Right forelimb (tissue), 1 donor: ENCODE measurements around the gene CANT1.

Source experiments
- DNase-seq: peaks from one replicate; pipeline ENCODE4 v3.0.0-alpha.2; 2018

The CANT1 gene

DNA sequence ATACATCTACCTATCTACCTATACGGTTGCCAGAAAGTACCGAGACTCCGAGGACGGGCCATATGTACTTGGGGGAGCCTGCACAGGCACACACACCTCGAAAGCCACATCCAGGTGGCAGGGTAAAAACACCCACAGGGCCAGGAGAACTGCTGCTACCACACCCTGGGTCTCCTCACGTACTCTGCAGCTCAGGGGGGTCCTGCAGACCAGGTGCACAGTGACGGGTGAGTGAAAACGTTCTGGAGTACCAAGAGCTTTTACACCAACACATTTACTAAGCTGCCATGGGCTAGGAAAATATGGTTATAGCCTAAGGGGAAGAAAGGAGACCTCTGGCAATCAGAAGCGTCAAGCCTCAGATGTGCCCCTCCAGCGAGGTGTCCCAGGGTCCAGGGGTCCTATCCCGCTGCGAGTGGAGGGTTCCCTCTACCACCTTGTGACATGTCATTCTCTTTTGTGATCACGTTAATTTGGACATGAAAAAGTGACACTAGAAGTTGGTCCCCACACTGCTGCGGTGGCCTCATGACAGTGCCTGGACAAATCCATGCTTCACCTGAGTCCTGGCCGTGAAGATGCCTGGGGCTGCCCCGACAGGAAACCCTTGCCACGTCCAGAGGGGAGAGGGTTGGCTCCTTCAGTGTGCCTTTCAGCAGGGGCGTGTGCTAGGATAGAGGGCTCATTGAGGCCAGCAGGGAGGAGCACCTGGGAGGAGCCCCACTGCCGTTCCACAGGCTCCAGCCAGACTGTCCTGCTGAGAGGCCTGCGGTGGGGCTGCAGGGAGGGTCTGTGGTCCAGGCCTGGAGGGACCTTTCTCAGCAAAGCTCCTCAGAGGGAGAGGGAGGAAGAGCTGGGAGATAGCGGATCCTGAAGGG, 1.8 kb downstream of the CANT1 start:
- peak; percentile 35 for DNase-seq

DNA sequence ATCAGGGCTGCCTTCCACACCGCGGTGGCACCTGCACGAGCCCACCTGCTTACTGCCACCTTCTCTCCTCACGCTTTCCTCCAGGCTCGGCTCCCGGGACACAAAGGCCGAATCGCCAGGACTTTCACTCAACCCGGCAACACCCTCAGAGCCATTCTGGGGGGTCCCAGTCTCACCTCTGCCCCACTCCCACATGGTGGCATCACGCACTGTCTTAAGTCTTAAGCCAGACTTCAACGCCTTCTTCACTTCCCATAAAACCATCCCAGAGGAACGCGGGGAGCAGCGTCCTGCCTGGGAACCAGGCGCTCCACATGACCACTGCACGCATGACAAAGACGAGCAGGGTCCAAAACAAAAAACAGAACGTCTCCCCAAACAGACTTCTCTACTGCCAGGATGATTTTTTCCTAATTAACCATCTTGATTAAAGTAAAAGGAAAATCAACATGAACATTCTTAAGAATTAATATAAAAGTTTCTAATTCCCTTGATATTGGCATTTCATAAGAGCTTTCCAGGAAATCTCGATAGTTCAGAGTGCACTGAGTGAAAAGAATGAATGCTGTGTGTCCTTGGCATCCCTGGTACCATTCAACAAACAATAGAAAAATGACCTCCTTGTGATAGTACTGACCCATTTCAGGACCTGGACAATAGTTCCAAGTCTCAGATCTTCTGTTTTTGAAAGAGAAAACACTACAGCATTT, 2.6 kb downstream of the CANT1 start:
- peak; percentile 32 for DNase-seq

- DNase-seq, result peak; percentile 9
Observed at GRCh38 chr17:79006046-79006445, 3.5 kb downstream of the CANT1 start.

GRCh38 chr17:79005063-79005861, 4.3 kb downstream of the CANT1 start:
- DNase-seq, result peak; percentile 32

- DNase-seq, result peak; percentile 38
Observed at GRCh38 chr17:79003661-79004411, 5.7 kb downstream of the CANT1 start.

DNA sequence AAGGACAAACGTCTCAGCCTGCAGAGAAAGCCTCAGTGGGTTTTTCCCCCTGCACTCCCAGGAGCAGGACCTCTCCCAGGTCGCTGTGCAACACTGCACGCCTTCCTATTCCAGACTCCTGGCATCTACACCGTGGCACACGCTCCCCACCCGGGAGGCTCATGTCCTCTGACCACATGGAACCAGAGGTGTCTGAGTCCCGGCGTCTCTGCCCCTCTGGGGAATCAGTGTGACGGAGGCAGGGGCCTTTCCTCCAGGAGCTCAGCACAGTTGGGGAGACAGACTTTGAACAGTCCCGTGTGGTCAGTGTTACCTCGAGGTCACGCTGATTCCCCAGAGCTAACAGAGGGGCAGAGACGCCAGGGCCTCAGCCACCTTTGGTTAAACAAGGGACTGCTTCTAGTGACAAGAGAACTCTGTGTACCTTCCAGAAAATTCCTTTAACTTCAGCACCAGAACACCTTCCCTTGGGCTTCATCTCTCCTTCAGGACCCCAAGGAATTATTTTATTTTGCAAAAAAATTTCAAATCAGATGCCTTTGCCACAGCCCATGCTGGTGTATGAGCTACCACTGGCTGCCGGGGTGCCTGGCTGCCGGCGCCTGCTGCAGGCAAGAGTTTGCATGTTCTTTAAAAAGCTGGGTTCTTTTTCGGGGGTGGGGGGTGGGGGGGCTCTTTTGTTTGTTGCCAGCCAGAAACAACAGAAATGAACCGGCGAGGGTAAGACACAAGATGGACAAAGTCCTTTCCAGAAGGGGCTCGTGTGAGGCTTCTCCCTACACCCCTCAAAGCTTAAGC, 6.6 kb downstream of the CANT1 start:
- DNase-seq, result peak; percentile 5

GRCh38 chr17:79002291-79002690, 7.3 kb downstream of the CANT1 start:
- peak; percentile 18 for DNase-seq

DNA sequence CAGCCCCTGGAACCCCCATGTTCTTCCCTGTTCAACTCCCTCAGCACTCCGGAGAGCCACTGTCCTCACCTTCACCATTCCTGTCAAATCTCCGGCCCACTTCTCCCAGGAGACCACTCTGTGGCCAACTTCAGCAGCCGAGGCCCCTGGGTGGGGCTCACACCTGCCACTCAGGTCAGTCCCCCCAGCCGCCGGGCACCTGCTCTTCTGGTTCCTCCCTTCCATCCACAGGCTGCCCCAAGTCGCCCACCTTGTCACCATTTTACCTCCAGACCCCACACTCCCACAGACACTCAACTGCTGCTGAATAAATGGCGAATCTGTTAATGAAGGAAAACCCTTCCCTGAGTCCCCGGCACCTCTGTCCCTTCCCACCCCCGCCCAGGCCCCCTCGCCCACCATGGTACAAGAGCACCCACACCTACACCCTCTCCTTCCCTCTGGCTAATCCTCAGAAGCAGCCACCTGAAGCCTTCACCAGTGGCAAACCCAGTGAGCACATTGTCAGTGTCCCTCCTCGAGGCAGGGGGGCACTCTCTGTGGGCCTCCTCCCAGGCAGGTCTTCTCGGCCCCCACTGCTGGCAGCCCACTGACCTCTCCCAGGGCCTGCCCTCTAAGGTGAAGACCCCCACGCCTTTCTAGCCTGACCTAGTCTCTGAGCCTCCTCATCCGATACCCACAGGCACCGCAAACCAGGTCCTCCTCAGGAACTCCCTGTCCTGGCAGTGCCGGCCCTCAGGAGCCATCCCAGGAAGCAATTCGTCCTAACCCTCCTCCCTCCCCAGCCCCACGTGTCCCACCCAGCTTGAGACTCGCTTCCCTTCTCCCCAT, 8.2 kb downstream of the CANT1 start:
- DNase-seq, result peak; percentile 34

- DNase-seq, result peak; percentile 18
Observed at GRCh38 chr17:79000396-79001189, 9.0 kb downstream of the CANT1 start.

DNA sequence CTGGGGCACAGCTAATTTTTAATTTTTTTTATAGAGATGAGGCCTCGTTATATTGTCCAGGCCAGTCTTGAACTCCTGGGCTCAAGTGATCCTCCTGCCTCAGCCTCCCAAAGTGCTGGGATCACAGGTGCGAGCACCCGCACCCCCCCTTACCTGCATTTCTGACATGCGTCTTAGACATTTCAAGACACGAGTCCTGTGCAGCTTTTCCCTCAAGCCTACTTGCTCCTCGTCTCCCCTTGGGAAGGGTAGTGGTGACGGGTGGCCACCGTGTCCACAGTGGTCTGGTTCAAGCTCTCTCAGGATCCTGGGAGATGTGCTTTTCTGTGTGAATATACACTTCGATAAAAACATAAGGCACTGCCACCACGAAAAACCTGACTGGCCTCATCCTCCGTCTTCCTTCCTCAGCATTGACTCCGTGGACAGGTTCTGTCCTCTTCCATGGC, 9.6 kb downstream of the CANT1 start:
- DNase-seq, result peak; percentile 19

DNA sequence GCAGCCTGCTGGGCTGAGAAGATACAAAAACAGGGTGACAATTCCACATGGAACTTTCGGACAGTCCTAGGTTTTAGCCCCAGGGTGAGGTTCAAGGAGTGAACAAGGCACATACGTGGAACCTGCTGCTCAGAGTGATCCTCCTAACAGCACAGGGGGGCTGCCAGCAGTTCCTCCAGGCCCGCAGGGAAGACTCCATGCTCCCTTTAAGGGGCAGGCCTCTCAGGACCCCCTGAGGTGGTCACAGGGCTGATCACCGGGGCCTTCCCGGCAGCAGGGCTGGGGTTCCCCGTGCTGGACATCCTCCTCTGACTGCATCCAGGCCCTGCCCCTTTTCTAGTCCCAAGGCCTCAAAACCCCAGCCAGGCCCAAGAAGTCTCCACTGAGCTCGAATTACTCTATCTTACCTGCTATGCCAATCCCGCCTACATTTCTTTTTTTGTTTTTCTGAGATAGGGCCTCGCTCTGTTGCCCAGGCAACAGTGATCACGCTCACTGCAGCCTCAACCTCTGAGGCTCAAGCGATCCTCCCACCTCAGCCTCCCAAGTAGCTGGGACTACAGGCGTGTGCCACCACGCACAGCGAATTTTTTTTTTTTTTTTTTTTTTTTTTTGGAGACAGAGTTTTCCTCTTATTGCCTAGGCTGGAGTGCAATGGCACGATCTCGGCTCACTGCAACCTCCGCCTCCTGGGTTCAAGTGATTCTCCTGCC, 10.4 kb downstream of the CANT1 start:
- peak; percentile 30 for DNase-seq

DNA sequence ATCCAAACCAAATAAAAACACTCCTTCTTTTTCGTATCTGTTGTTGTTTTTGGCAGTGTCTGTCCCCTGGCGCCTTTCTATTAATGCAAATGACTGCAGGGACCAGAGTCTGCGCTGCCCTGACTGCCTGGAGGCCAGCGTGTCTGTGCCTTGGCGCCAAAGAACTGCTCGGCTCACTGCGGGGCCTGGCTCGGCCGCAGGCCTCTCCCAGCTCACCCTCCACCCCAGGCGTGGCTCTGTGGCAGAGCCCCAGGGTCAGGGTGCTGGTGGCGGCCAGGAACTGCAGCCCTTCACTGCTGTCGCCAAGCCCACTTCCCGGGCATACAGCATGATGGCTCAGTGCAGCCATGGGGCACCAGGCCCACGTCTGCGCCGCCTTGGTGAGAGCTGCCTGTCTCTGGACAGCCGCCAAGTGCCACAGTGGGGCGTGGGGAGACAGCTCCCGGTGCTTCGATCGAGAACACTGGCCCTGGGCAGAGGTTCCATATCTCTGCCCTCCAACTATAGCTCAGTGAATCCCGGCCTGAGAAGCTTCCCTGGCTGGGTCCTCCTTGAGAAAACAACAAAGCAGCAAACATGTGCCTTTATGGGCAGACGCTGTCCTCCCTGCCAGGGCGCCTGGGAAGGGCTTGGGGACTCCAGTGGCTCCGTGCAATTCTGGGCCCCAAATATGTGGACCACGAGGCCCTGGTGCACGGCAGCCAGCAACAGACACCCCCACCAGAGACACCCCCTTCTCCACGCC, 11.1 kb downstream of the CANT1 start:
- DNase-seq, result peak; percentile 36

- DNase-seq, result peak; percentile 20
Observed at GRCh38 chr17:78997881-78998280, 11.7 kb downstream of the CANT1 start.

DNA sequence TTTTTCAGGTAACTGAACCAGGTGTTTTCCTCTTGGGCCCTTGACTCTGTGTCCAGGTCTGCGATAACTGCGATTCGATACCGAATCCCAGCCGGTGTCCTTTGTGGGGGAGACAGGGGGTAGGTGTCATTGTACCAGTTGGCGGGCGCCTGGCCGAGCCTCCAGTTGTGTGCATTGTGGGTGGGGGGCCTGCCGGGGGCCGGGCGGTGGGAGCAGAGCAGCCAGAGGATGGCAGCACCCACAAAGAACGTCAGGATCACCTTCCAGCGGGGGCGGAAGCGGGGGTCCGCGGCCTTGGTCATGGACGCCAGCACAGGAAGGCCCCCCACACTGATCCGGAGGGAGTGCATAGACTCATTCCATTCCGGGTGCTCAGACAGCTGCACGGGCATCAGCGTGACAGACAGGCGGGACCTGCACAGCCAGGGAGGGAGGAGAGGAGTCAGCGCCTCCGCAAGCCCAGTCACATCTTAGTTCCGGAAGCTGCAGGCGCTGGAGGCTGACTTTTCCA, 12.3 kb downstream of the CANT1 start:
- peak; percentile 17 for DNase-seq

- DNase-seq, result peak; percentile 16
Observed at GRCh38 chr17:78996781-78997201, 12.8 kb downstream of the CANT1 start.

- DNase-seq, result peak; percentile 47
Observed at GRCh38 chr17:78995761-78996451, 13.7 kb downstream of the CANT1 start.

DNA sequence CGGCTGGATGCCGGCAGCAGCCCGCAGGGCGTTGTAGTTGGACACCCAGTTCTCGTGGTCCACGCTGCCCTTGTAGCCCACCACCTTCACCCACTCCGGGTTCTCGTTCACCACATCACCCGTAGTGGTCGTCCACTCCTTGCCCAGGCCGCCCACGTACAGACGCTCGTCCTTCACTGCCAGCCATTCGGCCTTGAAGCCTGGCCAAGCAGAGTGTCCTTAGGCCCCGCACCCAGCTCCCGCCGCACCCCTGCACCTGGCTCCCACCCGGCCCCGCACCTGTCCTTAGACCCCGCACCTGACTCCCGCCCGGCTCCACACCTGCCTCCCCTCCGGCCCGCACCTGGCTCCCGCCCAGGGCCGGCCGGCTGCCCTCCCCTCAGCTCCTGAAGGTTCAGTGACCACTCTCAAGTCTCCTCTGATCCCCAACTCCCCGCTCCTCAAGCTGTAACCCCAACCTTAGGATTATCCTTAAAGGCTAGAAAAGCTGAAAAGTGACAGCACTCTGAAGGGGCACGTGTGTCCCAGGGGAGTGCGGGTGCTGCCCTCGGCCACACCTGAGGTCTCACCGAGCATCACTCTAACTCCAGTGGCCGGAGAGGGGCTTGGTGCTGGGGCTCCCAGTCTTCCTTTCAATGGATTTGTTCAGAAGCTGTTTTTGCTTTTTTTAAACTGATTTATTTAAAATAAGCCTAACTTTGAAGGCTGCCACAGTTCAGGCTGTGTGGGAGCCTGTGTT, 14.4 kb downstream of the CANT1 start:
- DNase-seq, result peak; percentile 35
